PC-9 (cell line): ENCODE measurements around the gene ARHGDIA.

Source experiments
- EZH2 ChIP-seq: fragments of 200-600 bp; sonication (generic); IDR thresholded peaks from 2 replicates; pipeline ENCODE4 v1.8.0; 2017; ENCODE audit warnings: antibody characterized with exemption, low read depth
- TF ChIP-seq, protein P1 (sequence below): fragments of 200-600 bp; sonication (generic); conservative IDR thresholded peaks from 2 replicates; pipeline ENCODE4 v1.6.1; 2017; ENCODE audit warnings: mixed run types, antibody characterized with exemption, mild to moderate bottlenecking, moderate library complexity

DNA sequence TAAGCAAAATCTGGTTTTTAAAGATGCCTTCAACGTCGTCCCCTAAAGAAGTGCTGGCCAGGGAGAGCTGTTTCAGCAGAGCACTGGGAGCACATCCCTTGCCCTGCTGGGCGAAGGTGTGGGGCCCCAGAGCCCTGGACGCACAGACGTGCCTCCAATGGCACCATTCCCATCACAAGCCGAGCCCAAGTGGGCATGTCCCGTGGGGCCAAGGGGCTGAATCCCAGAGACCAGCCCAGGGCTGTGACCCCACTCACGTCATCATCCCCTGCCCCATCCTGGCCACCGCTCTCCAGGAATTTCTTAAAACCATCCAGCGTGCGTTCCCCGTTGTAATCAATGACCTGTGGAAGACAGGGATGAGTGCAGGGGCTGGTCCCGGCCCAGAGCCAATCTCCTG lies 26.2 kb downstream of the ARHGDIA start:
- TF ChIP-seq, protein P1, sequence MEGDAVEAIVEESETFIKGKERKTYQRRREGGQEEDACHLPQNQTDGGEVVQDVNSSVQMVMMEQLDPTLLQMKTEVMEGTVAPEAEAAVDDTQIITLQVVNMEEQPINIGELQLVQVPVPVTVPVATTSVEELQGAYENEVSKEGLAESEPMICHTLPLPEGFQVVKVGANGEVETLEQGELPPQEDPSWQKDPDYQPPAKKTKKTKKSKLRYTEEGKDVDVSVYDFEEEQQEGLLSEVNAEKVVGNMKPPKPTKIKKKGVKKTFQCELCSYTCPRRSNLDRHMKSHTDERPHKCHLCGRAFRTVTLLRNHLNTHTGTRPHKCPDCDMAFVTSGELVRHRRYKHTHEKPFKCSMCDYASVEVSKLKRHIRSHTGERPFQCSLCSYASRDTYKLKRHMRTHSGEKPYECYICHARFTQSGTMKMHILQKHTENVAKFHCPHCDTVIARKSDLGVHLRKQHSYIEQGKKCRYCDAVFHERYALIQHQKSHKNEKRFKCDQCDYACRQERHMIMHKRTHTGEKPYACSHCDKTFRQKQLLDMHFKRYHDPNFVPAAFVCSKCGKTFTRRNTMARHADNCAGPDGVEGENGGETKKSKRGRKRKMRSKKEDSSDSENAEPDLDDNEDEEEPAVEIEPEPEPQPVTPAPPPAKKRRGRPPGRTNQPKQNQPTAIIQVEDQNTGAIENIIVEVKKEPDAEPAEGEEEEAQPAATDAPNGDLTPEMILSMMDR, result no peak
- TF ChIP-seq EZH2, result no peak
